NK-92 treated with Interleukin-12 subunit alpha and Interleukin-12 subunit beta, amount 100 ng/mL, for 24 hours (cell line): ENCODE data around the gene XCR1.

Experiments
- DNase-seq: peaks from one replicate; lab custom pipeline; 2025; lab: John Stamatoyannopoulos, UW

The XCR1 gene

GRCh38 chr3:45984331-45985312, 42.7 kb downstream of the XCR1 start:
- DNase-seq = no peak

DNA sequence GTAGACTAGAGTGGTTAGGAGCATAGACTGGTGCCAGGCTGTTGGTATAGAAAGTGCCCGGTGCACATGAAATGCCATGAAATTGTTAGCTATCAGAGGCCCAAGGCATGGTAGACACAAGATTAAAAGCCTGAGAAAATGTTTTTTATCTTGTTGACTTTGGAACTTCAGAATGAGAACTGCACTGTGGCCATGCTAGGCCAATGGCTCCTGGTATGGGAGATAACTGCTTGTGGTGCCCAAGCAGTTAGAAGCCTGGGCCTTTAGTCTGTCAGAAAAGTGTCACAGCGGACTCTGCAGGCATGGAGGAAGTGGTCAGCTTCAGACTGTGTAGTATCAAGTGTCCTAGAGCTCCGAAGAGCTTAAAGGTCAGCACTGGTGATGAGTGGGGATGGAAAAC, 43.5 kb downstream of the XCR1 start:
- DNase-seq = no peak

GRCh38 chr3:45981346-45982074, 45.8 kb downstream of the XCR1 start:
- no peak for DNase-seq

- no peak for DNase-seq
Observed at GRCh38 chr3:45980819-45981218, 46.5 kb downstream of the XCR1 start.

- DNase-seq = no peak
Observed at GRCh38 chr3:45980229-45980813, 47.0 kb downstream of the XCR1 start.

- DNase-seq = no peak
Observed at GRCh38 chr3:45979378-45979777, 47.9 kb downstream of the XCR1 start.

DNA sequence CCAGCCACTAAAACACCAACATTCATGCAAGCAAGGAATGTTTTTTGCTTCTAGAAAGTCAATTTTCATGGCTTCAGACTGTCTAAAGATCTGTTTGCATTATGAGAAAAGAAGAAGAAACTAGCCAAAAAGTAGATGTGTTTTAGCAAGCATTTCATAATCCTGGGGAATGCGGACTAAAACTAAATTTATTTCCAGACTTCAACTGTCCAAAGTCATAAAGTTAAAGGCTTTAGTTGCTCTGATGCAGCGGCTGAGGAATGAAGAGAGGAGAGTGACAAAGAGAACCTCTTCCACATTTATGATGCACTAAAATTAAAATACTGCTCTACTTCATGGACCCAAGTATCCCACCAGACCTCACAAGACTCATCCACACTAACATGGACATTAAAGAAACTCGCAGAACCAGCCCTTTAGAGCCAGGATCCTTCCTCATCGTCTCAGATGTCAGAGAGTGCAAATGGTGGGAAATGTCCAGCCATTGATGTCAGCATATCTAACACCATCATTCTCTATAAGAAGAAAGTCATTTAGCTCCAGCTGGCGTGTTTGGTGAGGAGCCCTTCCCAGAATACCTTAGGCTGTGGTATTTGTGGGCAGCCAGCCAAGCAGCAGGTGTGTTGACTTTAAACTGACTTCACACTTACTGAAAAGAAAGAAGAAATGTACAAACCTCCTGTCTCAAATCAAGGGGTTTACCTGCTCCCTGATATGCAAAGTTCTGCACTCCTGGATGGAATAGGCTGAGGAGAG, 49.1 kb downstream of the XCR1 start:
- DNase-seq = no peak

DNA sequence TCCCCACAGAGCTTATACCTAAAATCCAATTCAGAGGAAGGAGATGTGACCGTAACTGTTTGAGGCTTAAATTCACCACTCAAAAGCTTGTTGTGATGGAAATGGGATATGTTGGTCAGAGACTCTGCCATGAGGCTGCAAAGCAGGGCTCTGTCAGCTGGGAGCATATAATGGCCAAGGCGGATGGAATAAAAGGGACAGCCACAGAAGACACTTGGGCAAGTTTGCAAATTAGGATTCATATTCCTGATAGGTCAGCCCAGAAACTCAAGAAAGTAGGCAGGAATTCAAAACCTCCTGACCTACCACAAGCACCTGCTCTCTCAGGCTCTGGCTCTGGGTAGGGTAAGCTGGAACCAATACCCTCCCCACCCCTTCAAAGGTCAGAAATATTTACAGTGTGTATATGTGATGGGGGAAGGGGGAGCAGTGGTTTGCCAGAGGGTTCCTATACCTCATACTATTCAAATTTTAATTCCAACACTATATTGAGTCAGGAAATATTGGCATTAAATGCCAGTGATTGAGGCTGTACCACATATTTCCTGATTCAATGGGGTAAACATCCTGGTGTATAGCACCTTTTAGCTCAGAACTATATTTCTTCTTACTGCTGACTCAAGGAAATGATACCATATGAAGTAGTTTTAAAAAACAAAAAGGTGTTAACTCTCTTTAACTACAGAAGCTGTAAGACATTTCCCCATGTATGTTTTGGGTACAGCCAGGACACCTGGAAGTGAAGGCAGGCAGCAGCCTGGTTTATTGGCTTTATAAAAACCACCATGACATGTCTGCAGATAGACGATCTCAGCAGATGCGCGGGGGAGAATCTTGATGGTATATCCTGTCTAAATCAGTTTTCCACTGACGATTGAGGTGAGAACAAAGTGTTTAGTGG, 50.8 kb downstream of the XCR1 start:
- DNase-seq = no peak

GRCh38 chr3:45975686-45976085, 51.6 kb downstream of the XCR1 start:
- DNase-seq = no peak

- DNase-seq = no peak
Observed at GRCh38 chr3:45974686-45975085, 52.6 kb downstream of the XCR1 start.

GRCh38 chr3:45972534-45973402, 54.5 kb downstream of the XCR1 start:
- no peak for DNase-seq

- DNase-seq = no peak
Observed at GRCh38 chr3:45969953-45970352, 57.3 kb downstream of the XCR1 start.

DNA sequence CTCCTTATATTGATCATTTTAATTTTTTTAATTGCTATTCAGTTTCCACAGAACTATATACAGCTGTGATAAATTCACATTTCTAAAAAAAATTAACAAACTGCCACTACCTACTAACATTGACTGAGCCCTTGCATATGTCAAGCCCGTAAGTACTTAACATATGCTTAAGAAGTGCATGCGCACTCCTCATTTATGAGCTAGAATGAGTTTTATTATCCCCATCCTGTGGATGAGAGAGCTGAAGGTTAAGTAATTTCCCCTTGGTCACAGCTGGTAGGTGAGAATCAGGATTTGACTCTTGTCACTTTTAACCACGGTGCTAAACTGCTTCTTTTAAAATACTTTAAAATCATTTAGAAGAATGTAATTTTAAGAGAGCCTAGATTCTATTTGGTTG, 58.2 kb downstream of the XCR1 start:
- DNase-seq = no peak

DNA sequence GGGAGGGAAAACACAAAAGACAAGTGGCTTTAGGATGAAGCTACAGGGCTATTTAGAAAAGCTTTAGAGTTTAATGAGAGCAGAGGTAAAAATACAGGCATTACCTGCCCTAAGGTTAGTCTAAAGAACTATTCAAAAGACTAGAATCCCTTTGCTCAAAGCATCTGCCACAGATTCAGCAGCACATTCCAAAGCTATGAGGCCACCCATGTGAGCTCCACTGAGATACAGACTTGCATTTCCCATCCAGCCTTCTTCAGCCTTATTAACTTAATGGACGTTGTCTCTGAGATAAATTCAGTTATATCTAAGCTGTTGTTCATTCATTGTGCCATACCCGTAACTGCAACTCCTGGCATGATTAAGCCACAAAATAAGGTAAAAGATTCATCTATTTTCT, 58.6 kb downstream of the XCR1 start:
- DNase-seq = no peak

- DNase-seq = no peak
Observed at GRCh38 chr3:45968149-45968548, 59.1 kb downstream of the XCR1 start.

DNA sequence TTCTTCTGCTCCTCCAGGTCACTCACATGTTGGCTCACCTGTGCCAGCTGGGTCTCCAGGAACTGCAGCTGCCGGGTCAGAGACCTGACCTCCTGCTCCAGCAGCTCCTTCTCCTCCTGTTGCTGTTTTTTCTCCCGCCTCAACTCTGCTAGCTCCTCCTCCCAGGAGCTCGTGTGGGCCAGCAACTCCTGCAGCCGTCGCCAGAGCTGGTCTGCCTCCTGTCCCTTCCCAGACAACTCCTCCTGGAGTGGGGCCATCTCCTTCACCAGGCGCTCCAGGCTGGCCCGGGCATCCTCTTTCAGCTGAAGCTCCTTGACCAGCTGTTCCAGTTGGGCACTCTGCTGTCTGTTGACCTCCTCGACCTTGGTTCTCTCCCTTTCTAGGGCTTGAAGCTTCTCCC, 59.6 kb downstream of the XCR1 start:
- no peak for DNase-seq
